UCSD-AML1 (cell line): ENCODE results near the gene PPP2R3C.
A peak's percentile ranks its signal among the peaks of the same experiment; 100 is the strongest.
"Not testable (repeated sequence)": the region's sequence is repeated elsewhere in the genome, so short reads cannot be mapped to it uniquely, and the experiment has no call there.

ENCODE experiments used
- DNase-seq: peaks from one replicate; lab custom pipeline; 2025; ENCODE audit not compliant: unreplicated experiment; lab: John Stamatoyannopoulos, UW

Gene PPP2R3C

GRCh38 chr14:35121887-35122695, at the start of gene PPP2R3C, which contains the start of gene PRORP:
PPP2R3C (minus strand) TSS chr14:35121990; CDS start chr14:35121959, 31 bp downstream.
PRORP (plus strand) TSS chr14:35122552; CDS start chr14:35123246, 694 bp downstream.
- DNase-seq, result peak; percentile 93

DNA sequence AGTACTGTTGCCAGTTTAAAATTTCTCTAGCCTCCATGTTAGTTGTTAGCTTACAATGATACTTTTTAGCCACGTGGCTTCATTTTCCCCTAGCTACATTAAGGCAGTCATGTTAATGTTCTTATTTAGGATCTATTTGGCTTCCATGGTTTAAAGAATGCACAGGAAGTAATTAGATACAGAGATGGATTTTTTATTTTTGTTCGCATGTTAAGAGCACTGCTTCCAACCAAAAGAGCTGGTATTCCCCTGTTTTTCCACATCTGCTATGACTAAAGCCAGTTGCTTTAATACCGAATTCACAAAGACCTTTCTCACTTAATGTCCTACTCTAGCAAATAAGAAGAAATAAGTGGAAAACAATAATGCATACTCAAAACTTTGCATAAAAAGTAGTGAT, 45.7 kb upstream of the PPP2R3C start:
- DNase-seq, result no peak

DNA sequence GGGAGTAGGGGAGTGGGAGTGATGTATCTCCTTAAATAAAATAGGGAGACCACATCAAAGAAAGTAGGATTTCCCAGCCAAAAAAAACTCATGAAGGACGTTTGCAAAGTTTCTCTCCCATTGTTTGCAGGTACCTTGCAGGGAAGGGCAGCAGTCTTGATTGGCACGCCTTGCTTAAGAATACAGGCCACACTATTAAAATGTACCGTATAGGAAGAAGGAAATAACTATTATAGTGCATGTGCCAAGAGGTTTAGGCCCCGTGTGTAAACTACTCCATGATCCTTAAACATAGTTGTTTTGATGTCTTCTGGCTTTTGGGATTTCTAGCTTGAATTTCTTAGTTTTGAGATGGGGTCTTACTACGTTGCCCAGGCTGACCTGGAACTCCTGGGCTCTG, 43.1 kb upstream of the PPP2R3C start:
- no peak for DNase-seq

- no peak for DNase-seq
Observed at GRCh38 chr14:35163384-35163783, 41.6 kb upstream of the PPP2R3C start.

- no peak for DNase-seq
Observed at GRCh38 chr14:35161231-35161630, 39.4 kb upstream of the PPP2R3C start.

GRCh38 chr14:35159742-35160409, 38.1 kb upstream of the PPP2R3C start:
- no peak for DNase-seq

DNA sequence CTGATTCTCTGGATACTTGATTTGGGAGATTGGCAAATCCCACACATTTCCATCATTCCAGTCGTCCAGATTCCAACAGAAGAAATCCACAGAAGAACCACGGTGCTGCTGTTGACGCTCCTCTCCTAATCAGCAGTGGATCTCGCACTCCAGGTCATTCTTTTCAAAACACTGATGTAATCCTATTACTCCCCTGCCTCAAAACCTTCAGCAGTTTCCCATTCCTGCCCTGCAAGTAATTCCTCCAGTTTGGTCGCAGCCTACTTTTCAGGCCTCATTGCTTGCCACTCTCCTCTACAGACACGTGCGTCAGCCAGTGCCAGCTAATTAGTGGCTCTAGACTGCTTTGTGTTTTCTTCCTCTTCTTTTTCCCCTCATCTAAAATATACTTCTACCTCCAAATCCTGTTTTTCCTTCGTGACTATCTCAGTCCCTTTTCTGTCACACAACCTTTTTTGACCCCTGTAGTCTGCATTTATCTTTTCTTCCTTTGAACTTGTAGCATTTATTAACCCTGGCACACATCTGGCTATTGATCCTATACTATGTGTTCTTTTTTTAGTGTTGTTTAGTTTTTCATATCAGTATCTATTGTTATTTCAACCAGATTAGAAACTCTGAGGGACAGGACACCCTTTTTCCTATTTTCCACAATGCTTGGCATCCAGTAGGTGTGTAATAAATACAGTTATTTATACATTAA, 37.3 kb upstream of the PPP2R3C start:
- DNase-seq, result no peak

DNA sequence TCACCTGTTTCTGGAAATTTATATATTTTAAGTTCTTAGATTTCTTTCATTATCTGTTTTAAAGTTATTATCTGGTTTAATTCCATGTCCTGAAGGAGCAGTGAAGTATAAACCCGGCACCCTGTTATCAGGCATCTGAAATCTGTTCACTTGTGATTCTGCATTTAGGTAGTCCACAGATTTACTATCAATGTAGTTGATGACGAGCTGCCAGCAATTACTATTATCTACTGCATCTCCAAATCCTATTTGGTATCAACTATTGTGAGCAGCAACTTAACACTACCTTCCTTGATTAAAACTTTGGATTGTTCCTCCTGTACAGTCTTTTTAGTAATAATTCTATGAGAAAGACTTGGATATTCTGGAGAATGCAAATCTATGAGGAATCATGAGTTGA, 36.7 kb upstream of the PPP2R3C start:
- no peak for DNase-seq

DNA sequence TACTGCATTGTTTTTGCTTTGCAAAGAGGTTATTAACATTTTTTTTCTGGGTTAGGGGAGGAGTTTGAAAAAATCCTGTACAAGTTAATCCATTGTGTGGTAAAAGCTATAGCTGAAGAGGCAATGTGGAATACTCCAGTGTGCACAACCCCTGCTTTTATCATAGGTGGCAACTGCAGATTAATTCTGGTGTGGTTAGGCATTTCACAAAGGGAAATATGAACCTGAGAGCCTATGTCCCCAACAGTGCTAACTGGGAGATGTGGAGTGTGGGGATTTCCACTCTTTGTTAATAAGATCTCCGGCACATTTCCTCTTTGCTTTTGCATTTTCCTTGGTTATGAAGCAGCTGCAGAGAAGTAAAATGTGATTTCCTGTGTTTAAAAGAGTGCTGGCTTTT, 34.2 kb upstream of the PPP2R3C start:
- DNase-seq, result no peak

DNA sequence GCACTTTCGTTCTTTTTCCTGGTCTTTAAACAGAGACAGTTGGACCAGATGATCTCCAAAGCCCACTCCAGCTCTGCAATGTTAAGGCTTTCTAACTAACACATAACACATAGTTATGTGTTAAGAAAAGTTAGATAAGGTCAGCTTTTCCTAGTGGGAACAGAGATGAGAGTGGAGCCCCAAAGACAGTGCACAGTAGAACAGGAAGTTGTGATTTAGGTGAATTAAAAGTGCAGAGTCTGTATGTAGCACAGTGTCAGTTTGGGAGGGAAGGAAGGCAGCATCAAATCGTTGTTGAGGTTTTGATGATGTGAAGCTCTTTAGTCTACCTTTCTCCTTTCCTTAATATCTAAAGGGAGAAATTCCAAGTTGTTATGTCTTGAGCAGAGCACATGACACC, 32.2 kb upstream of the PPP2R3C start:
- DNase-seq, result no peak

DNA sequence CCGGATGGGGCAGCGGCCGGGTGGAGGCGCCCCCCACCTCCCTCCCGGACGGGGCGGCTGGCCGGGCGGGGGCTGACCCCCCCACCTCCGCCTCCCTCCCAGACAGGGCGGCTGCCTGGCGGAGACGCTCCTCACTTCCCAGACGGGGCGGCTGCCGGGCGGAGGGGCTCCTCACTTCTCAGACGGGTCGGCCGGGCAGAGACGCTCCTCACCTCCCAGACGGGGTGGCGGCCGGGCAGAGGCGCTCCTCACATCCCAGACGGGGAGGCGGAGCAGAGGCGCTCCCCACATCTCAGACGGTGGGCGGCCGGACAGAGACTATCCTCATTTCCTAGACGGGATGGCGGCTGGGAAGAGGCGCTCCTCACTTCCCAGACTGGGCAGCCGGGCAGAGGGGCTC, 30.7 kb upstream of the PPP2R3C start:
- not testable (repeated sequence) for DNase-seq

DNA sequence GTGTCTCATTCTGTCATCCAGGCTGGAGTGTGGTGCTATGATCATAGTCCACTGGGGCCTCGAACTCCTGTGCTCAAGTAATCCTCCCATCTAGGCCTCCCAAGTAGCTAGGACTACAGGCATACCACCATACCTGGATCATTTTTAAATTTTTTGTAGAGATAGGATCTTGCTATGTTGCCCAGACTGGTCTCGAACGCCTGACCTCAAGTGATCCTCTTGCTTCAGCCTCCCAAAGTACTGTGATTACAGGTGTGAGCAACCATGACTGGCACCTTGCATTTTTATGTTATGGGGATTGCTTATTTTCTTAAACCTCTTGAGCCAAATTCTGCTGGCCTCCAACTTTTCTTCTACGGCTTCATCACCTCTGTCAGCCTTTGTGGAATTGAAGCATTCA, 27.4 kb upstream of the PPP2R3C start:
- DNase-seq, result no peak

DNA sequence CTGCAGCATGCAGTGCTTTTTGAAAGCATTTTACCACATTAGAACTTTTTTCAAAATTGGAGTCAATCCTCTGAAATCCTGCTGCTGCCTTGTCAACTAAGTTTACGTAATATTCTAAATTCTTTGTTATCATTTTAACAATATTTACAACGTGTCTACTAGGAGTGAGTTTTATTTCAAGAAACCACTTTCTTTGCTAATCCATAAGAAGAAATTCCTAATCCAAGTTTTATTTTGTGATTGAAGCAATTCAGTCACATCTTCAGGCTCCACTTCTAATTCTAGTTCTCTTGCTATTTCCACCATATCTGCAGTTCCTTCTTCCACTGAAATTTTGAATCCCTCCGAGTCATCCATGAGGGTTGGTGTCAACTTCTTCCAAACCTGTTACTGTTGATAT, 25.9 kb upstream of the PPP2R3C start:
- DNase-seq, result no peak

- no peak for DNase-seq
Observed at GRCh38 chr14:35147186-35147585, 25.4 kb upstream of the PPP2R3C start.

DNA sequence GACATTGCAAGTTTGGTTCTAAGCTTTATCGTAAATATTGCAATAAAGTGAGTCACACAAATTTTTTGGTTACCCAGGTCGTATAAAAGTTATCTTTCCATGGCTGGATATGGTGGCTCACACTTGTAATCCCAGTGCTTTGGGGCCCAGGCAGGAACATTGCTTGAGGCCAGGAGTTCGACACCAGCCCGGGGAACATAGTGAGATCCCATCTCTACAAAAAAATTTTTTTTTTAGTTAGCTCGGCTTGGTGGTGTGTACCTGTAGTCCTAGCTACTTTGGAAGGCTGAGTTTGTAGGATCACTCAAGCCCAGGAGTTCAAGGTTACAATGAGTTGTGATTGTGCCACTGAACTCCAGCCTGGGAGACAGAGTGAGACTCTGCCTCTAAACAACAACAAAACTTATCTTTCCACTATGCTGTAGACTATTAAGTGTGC, 24.9 kb upstream of the PPP2R3C start:
- DNase-seq, result no peak

DNA sequence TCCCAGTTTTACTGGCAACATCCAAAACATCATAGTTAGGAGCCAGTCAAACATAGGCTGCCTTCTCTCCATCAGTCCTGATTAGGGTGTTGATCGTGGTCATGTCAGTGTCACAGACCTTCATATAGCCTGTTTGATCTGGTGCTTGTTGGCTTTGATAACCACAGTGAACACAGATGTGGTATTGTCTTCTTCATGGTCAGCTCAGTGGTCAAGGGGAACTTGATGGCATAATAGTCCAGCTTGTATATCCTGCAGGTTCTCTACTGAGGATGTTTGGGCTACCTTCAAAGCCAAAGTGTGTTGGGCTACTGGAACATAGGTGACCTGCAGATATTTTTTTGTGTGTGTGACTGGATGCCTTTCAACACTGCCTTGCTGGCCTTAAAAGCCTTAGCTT, 22.2 kb upstream of the PPP2R3C start:
- no peak for DNase-seq

GRCh38 chr14:35140718-35141581, 19.2 kb upstream of the PPP2R3C start:
- no peak for DNase-seq

GRCh38 chr14:35138585-35138984, 16.8 kb upstream of the PPP2R3C start:
- DNase-seq, result no peak

GRCh38 chr14:35134329-35135123, 12.7 kb upstream of the PPP2R3C start:
- no peak for DNase-seq
